RKO (cell line): ENCODE data around the gene PRR13.
"Not testable (repeated sequence)": the region's sequence is repeated elsewhere in the genome, so short reads cannot be mapped to it uniquely, and the experiment has no call there.

Experiments used
- DNase-seq: peaks from one replicate; pipeline ENCODE4 v3.0.0-alpha.2; 2016; ENCODE audit warnings: low spot score

The PRR13 gene

DNA sequence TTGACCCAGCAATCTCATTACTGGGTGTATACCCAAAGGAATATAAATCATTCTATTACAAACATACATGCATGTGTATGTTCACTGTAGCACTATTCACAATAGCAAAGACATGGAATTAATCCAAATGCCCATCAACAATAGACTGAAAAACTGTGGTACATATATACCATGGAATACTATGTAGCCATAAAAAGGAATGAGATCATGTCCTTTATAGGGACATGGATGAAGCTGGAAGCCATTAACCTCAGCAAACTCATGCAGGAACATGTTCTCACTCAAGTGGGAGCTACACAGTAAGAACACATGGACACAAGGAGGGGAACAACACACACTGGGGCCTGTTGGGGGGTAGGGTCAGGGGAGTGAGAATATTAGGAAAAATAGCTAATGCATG lies 2.0 kb upstream of the PRR13 start:
- DNase-seq, result not testable (repeated sequence)

DNA sequence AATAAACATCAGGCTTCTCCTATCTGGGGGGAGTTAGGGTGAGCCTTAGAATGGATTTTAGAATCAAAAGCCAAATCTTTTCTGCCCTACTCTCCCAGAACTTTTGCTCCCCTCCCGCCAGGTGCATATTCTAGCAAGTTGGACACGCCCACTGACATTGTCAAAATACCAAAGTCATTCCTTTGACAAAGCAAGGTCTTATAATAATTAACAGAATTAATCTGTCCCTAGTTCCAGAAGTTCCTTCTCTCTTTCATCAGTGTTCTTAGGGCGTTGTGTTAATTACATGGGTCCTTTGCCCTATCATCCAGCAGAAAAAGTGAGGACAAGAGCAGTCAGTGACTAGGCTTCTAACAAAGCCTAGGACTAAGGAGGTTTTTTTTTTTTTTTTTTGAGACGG lies 2.4 kb downstream of the PRR13 start:
- DNase-seq, result no peak

DNA sequence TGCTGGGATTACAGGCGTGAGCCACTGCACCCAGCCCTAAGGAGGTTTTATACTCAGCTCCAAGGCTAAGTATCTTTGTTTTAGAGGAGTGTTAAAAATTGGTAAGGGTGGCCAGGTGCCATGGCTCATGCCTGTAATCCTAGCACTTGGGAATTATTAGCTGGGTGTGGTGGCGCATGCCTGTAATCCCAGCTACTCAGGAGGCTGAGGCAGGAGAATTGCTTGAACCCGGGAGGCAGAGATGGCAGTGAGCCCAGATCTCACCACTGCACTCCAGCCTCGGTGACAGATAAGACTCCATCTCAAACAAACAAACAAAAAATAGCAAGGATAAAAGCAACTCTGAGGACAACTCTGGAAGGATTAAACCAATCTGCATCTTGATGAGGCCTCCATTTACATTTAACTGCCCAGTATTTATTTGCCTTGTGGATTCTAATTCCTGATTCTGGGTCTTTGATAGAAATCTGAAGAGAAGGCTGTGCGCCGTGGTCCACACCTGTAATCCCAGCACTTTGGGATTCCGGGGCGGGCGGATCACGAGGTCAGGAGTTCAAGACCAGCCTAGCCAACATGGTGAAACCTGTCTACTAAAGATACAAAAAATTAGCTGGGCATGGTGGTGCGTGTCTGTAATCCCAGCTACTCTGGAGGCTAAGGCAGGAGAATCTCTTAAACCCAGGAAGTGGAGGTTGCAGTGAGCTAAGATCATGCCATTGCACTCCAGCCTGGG lies 3.2 kb downstream of the PRR13 start:
- DNase-seq, result not testable (repeated sequence)

GRCh38 chr12:53450936-53451335 lies 9.4 kb downstream of the PRR13 start:
- no peak for DNase-seq

- DNase-seq, result peak; percentile 99
Observed at GRCh38 chr12:53451661-53452158, 10.2 kb downstream of the PRR13 start, which contains the start of gene PCBP2. Gene PCBP2, plus strand, starts transcription at chr12:53452102. Its CDS starts 2,699 bp downstream, at chr12:53454801.

- peak; percentile 86 for DNase-seq
Observed at GRCh38 chr12:53452159-53453077, 10.9 kb downstream of the PRR13 start.

DNA sequence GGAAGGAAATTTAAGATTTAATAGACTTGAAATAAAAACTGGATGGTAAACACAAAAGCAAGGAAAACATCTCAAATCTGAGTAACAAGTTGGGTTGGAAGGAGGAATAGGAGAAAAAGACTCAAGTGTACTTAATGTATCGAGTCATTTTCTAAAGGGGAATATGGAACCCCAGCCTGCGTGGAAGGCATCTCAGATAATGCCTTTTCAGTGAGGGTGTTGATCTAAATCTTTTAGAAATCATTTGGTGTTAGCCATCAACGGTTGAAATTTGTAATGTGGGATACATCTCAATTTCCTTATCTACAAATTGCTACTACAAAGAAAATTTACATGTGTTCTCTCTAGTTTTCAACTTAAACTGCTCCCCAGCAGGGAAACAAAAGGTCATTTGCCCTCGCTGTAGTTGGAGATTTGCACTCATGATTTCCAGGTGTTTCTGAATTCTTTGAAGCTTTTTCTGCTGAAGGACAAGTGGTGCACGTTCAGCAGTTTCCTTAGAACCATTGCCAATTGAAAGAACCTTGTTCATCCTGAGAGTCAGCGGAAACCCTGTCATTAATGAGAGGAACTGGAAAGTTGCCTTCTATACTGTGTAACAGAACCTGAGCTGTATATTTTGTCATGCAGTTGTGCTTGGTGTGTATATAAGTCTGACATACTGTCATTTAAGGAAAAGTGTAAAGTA lies 12.6 kb downstream of the PRR13 start:
- no peak for DNase-seq

GRCh38 chr12:53454707-53455106 lies 13.2 kb downstream of the PRR13 start:
- no peak for DNase-seq

DNA sequence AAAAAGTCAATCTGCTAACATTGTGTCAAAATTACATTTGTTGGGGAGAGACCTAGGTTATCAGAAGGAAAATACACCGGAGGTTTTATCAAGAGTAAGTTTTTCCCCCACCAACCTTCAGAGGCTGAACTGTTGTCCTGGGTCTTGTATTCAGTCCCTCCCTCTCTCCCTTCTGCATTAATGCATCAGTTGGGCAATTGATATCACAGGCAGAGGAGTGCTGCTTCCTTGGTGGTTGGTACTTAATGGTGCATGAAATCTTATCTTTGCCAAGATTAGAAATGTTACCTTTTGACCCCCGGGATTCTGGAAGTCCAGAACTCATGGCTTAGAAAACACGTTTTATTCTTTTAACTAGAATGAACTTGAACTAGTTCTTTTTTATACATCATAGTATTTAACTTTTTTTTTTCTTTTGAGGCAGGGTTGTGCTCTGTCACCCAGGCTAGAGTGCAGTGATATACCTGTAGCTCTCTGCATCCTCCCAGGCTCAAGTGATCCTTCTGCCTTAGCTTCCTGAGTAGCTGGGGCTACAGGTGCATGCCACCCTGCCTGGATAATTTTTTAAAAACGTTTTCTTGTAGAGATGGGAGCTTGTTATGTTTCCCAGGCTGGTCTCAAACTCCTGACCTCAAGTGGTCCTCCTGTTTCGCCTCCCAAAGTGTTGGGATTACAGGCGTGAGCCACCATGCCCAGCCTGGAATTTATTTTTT lies 15.3 kb downstream of the PRR13 start:
- DNase-seq, result no peak

- DNase-seq, result no peak
Observed at GRCh38 chr12:53459097-53459496, 17.6 kb downstream of the PRR13 start.

GRCh38 chr12:53461059-53461458 lies 19.5 kb downstream of the PRR13 start:
- DNase-seq, result no peak

GRCh38 chr12:53461591-53461990 lies 20.1 kb downstream of the PRR13 start:
- no peak for DNase-seq

GRCh38 chr12:53462935-53463334 lies 21.4 kb downstream of the PRR13 start:
- DNase-seq, result no peak

- no peak for DNase-seq
Observed at GRCh38 chr12:53463802-53464560, 22.4 kb downstream of the PRR13 start.

DNA sequence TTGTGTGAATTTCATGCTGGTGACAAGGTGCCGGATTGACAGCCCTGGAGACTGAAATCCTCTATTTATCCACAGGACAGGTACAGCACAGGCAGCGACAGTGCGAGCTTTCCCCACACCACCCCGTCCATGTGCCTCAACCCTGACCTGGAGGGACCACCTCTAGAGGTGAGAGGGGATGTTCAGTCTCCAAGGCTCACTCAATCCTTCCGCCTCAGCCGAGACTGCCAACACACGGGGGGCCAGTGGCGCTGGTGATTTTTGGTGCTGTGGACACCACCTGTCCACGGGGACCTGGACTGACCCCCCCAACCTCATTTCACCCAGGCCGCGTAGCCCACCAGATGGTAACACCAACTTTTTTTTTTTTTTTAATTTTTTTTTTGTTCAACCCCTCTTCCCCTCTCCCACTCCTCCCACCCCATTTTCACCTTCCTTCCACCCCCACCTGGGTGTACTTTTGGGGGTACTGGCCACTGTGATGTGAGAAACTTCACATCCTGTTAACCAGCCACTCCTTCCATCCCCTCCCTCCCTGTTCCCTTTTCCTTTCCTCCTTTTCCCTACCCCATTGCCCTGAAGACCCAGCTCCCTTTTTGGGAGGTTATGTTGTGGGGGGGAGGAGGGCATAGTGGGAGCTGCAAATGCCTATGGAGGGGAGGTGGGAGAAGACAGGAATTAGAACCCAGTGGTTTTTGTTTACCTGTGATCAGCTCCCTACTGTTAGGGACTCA lies 23.3 kb downstream of the PRR13 start:
- DNase-seq, result no peak

DNA sequence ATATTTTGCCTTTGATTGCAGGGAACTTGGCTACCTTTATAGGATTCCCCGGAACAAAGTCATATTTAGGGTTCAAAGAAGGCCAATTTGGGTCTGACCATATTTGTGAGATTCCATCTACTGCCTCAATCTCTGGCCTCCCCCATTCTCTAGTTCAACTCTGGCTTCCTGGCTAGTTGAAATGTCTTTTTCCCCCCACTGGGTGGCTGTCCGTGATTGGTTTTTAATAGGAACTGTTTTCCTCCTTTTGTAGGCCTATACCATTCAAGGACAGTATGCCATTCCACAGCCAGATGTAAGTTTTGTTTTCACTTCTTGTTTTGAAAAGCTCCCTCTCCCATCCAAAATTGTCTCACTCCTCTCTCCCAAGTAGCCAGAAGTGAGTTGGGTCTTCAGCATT lies 24.1 kb downstream of the PRR13 start:
- DNase-seq, result no peak

- no peak for DNase-seq
Observed at GRCh38 chr12:53466640-53467039, 25.1 kb downstream of the PRR13 start.

GRCh38 chr12:53467082-53467481 lies 25.5 kb downstream of the PRR13 start:
- no peak for DNase-seq

DNA sequence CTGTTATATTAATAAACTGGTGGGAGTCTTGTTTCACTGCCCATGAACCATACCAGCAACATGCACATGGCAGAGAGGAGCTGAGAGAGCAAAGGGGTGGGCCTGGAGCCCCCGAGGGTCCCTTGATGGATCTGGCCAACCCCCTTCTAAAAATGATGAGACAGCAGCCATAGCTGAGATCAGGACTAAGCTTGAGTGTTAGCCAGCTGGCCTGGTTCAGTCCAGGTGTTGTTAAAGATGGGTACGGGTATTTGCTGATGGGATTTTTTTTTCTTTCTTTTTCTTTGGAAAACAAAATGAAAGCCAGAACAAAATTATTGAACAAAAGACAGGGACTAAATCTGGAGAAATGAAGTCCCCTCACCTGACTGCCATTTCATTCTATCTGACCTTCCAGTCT lies 26.3 kb downstream of the PRR13 start:
- no peak for DNase-seq

- DNase-seq, result no peak
Observed at GRCh38 chr12:53468282-53468681, 26.7 kb downstream of the PRR13 start.
